ENCODE measurements around the gene NSG2.

Gene NSG2

DNA sequence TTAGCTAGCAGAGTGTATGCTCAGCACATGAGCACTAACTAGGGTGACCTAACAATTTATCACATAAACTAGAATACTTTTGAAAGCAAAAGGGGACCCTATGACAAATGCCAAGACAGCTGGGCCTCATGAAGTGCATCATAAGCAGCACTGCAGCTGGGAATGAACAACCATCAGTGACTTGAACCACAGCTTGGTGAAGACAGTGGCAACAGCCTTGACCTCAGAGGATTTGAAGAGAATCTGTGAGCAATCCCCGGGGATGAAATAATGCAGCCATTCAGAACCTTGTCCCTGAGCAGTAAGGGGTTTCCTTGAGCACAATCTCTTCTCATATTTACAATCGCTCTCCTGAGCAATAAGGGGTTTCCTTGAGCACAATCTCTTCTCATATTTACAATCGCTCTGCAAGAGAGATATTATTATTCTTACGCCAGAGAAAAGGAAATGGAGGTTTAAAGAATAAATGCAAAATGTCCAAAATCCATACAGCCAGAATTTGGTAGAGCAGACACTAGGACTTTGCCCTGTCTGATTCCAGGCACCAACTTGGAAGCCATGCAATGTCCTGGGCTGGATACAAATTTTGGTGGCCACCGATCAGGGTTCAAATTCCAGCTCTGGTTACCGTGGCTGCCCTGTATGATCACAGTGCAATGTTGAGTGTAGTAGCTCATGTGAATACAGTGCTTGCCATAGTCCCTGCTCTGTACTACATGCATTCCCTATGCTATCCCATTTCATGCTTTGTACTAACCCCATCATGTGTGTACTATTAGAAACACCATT lies 846 bp upstream of the NSG2 start:
- no peaks in the 10 kb centered on the region for H3K4me1 ChIP-seq (ENCODE audit: control insufficient read depth in 1 of 2, insufficient read depth in 1 of 2, low read depth in 1 of 2, low read length in 1 of 2)

GRCh38 chr5:174046558-174046957 lies 1.1 kb downstream of the NSG2 start:
- Histone ChIP-seq H3K4me1 (ENCODE audit: control insufficient read depth in 1 of 2, insufficient read depth in 1 of 2, low read depth in 1 of 2, low read length in 1 of 2) (no peaks in the 10 kb centered on the region), H3K27me3 (peaks cover 39% of the 10 kb centered on the region), H3K27ac (no peak overlapping the region), H3K36me3 (no peaks in the 10 kb centered on the region), H3K9me3 (no peaks in the 10 kb centered on the region), H3K4me3 (ENCODE audit: low read depth in 1 of 2, low read length in 1 of 2) (no peak overlapping the region)
- TF ChIP-seq, protein P1, sequence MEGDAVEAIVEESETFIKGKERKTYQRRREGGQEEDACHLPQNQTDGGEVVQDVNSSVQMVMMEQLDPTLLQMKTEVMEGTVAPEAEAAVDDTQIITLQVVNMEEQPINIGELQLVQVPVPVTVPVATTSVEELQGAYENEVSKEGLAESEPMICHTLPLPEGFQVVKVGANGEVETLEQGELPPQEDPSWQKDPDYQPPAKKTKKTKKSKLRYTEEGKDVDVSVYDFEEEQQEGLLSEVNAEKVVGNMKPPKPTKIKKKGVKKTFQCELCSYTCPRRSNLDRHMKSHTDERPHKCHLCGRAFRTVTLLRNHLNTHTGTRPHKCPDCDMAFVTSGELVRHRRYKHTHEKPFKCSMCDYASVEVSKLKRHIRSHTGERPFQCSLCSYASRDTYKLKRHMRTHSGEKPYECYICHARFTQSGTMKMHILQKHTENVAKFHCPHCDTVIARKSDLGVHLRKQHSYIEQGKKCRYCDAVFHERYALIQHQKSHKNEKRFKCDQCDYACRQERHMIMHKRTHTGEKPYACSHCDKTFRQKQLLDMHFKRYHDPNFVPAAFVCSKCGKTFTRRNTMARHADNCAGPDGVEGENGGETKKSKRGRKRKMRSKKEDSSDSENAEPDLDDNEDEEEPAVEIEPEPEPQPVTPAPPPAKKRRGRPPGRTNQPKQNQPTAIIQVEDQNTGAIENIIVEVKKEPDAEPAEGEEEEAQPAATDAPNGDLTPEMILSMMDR (IDR thresholded peaks at IDR 0.05) = no peak

More for the DNA sequence above, 846 bp upstream of the NSG2 start:
- peaks cover 51% of the 10 kb centered on the region for H3K27me3 ChIP-seq
- H3K4me3 ChIP-seq (ENCODE audit: low read depth in 1 of 2, low read length in 1 of 2) = no peak overlapping the region
- H3K9me3 ChIP-seq = no peaks in the 10 kb centered on the region
- no peaks in the 10 kb centered on the region for H3K36me3 ChIP-seq
- H3K27ac ChIP-seq = no peak overlapping the region
- TF ChIP-seq, protein P1 (IDR thresholded peaks at IDR 0.05) = no peak

DNA sequence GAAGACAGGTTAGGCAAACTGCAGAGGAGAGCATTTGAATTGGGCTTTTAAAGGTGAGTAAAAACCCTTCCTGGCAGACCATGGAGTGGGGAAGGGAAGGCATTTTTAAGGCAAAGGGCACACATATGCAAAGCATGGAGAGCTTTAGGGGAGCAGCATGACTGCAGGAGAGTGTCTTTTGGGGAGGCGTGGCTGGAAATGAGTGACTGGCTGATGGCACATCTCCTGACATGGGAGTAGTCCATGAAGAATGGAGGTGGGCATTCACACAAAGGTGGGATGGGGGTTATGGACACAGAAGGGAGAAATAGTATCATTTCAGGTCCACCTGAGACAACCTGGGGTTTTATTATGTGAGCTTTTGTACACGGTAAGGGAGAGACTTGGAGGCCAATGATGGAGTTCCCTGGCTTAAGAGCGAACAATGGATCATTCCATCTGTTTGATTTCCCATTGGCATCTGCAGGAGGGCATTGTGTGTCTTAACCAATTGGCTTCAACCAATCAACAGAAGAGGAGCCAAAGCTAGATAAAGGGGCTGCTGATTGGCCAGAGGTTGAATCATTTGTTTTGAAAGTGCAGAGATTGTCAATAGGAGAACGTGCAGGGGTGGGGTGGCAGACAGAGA lies 2.1 kb downstream of the NSG2 start:
- H3K36me3 ChIP-seq = no peaks in the 10 kb centered on the region
- no peak overlapping the region for H3K27ac ChIP-seq
- no peaks in the 10 kb centered on the region for H3K9me3 ChIP-seq
- TF ChIP-seq, protein P1 (IDR thresholded peaks at IDR 0.05) = no peak
- no peak overlapping the region for H3K4me3 ChIP-seq (ENCODE audit: low read depth in 1 of 2, low read length in 1 of 2)
- peaks cover 39% of the 10 kb centered on the region for H3K27me3 ChIP-seq
- H3K4me1 ChIP-seq (ENCODE audit: control insufficient read depth in 1 of 2, insufficient read depth in 1 of 2, low read depth in 1 of 2, low read length in 1 of 2) = no peaks in the 10 kb centered on the region

GRCh38 chr5:174052636-174053035 lies 7.1 kb downstream of the NSG2 start:
- Histone ChIP-seq H3K4me3 (ENCODE audit: low read depth in 1 of 2, low read length in 1 of 2) (no peak overlapping the region), H3K9me3 (no peaks in the 10 kb centered on the region), H3K36me3 (no peaks in the 10 kb centered on the region), H3K27ac (no peak overlapping the region), H3K27me3 (peaks cover 7% of the 10 kb centered on the region), H3K4me1 (ENCODE audit: control insufficient read depth in 1 of 2, insufficient read depth in 1 of 2, low read depth in 1 of 2, low read length in 1 of 2) (no peaks in the 10 kb centered on the region)
- TF ChIP-seq, protein P1 (IDR thresholded peaks at IDR 0.05) = no peak

- TF ChIP-seq, protein P1 (IDR thresholded peaks at IDR 0.05) = no peak
- Histone ChIP-seq H3K4me1 (ENCODE audit: control insufficient read depth in 1 of 2, insufficient read depth in 1 of 2, low read depth in 1 of 2, low read length in 1 of 2) (no peaks in the 10 kb centered on the region), H3K27me3 (peaks cover 18% of the 10 kb centered on the region), H3K36me3 (no peaks in the 10 kb centered on the region), H3K9me3 (no peaks in the 10 kb centered on the region), H3K27ac (no peak overlapping the region), H3K4me3 (ENCODE audit: low read depth in 1 of 2, low read length in 1 of 2) (no peak overlapping the region)
These were observed 8.4 kb downstream of the NSG2 start for GRCh38 chr5:174053905-174054304.
